ENCODE results near the gene FDXR.

DNA sequence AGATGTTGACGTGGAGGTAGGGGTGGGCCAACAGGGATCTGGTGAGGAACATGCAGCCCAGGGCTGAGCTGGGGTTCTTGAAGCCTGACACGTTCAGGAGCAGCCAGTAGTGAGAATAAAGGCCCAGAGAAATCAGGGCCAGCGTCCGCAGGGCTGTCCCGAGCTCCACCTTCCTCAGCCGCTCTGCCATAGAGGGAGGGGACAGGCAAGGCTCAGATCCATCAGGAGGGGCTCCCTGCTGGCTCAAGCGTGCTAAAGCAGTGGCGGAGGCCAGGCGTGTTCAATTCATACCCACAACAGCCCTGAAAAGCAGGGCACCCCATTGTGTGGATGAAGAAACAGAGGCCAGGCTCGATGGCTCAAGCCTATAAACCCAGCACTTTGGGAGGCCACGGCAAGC is 8.3 kb upstream of the FDXR start:
- TF ChIP-seq EZH2 (IDR thresholded peaks at IDR 0.05; ENCODE audit: borderline replicate concordance, insufficient read depth, low read length, poor library complexity, severe bottlenecking) (no peak), RAD21 (conservative IDR thresholded peaks at IDR 0.05) (no peak), MXI1 (conservative IDR thresholded peaks at IDR 0.05; ENCODE audit: poor library complexity, severe bottlenecking) (no peak), POLR2AphosphoS5 (IDR thresholded peaks at IDR 0.05) (no peak)
- TF ChIP-seq, protein P1, sequence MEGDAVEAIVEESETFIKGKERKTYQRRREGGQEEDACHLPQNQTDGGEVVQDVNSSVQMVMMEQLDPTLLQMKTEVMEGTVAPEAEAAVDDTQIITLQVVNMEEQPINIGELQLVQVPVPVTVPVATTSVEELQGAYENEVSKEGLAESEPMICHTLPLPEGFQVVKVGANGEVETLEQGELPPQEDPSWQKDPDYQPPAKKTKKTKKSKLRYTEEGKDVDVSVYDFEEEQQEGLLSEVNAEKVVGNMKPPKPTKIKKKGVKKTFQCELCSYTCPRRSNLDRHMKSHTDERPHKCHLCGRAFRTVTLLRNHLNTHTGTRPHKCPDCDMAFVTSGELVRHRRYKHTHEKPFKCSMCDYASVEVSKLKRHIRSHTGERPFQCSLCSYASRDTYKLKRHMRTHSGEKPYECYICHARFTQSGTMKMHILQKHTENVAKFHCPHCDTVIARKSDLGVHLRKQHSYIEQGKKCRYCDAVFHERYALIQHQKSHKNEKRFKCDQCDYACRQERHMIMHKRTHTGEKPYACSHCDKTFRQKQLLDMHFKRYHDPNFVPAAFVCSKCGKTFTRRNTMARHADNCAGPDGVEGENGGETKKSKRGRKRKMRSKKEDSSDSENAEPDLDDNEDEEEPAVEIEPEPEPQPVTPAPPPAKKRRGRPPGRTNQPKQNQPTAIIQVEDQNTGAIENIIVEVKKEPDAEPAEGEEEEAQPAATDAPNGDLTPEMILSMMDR (IDR thresholded peaks at IDR 0.05; ENCODE audit: poor library complexity, severe bottlenecking) = no peak

Measured in neural cell (in vitro differentiated cells).